ENCODE results near the gene ZNF519.

The ZNF519 gene

DNA sequence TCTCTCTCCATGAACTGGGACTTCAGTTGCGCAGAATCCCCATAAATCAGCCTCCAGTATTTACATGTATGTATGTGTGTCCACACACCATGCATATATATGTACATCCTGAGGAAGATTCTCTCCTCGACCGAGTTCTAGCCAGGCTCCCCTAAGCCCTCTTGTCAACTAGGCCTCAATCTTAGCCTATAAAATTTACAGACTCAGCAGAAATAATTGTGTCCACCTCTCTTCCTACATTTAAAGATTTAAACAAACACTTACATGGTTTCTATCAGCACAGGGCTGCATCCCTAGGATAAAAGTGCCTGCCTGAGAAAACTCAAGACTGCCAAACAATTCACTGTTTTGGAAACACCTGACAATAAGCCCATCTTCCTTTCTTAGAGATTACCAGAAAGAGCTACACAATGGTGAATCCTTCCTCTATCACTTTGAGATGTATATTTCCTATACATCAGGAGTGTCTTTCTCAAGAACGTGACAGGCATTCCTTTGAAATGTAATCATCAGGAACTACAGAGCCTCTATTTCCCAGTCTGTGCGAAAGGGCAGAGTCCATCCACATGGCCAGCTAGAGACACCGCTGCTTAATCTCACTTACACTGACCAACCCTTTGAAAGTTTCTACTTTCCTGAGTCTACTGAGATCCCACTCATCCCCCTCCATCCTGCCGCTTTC lies 39.5 kb downstream of the ZNF519 start:
- DNase-seq: no peak

DNA sequence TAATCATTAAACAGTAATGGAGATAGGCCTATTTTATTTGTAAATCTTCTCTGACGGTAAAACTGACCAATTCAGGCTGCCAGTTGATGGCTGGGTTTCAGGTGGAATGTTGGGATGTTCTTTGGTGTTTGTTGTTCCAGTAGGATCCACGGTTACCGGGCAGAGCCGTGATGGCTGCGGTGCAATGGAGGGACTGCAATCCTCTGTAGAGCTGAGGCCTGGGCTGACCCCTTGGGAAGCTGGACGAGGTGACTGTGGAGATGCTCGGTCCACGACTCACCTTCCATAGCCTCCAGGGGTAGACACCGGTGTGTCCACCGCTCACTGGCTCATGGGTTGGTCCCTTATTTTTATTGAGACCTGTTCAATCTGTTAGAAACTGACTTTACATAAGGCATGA lies 42.5 kb downstream of the ZNF519 start:
- DNase-seq: no peak

DNA sequence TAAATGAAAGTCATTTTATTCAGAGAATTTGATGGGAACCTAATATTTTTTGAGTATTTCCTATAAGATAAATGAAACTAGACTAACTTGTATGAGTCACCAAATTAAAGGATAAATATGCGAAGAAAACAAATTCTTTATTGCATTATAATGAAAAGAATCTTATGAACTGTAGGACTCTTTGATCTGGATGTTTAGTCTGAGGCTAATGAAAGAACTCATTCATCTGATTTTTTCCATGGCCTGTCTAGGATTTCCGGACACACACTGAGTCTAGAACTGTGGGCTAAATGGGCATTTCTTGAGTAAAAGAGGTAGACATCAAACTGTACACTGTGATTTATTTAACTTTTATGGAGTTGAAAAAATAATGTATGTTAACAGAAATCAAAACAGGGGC lies 43.0 kb downstream of the ZNF519 start:
- DNase-seq: no peak

DNA sequence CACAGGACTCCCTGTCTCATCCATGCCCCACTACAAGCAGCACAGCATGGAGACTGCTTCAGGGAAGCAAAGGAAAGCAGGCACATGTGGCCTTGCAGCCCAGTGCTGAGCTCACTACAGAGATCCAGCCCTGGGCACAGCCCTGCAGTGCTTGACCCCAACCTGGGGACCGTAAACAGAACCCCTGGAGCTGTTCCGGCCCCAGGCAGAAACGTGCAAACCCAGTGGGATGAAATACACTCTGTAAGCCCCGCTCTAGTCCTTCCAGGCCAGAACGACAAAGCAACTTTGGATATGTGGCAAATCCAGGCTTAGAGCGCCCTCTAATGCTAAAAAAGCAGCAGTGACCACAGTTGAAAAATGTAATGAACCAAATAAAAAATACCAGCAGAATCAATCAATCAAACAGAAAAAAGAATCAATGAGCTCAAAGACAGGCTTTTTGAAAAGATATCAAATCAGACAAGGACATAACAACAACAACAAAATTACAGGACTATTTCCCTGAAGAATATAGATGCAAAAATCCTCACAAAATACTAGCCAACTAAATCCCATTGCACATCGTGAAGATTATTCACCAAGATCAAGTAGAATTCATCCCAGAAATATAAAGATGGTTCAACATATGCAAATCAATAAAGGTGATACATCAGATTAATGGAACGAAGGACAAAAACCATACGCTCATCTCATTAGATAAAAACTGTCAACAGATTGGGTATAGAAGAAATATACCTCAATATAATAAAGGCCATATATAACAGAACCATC lies 45.6 kb downstream of the ZNF519 start:
- peak; percentile 51 for DNase-seq

DNA sequence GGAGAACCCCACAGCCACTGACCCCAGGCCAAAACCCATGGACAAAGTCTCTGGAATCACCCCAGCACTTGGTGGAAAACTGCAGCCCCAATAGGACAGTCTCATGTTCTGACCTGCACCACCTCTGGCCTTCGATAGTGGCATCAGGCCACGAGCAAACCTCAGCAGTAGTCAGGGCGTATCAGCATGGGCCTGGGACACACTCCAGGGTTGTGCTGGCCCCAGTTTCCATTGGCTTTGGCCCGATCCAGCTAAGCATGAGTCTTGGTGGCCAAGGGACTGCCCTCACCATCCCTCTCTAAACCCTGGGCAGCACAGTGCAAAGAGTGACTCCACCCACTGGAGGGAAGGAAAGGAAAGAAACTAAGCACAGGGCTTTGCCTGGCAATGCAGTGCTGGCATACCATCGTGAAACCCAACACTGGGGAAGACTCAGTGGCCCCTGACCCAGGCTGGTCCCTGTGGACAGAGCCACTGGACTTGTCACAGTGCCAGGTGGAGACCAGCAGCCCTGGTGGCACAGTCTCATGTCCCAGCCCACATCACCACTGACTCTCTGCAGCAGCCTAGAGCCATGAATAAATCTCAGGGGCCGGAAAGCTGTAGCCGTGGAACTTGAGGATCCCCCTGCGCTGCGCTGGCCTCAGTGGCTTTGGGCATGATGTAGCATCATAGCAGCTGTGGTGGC lies 46.3 kb downstream of the ZNF519 start:
- DNase-seq: peak; percentile 47

DNA sequence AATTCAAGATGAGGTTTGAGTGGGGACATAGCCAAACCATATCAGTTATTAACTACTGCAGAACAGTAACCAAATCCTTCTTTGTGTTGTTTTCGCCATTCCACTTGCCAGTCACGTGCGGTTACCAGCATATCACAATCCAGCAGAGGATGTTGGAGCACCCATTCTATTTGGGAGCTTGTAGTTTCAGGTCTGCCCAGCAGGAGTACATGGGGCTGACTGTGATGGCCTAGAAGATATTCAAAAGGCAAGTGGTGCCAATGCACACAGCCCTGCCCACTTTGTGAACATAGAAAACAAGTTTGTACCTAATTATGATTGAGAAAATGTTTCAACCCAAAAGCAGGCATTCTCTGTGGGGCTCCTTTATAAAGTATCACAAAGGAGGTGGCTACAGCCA lies 57.0 kb downstream of the ZNF519 start:
- no peak for DNase-seq

DNA sequence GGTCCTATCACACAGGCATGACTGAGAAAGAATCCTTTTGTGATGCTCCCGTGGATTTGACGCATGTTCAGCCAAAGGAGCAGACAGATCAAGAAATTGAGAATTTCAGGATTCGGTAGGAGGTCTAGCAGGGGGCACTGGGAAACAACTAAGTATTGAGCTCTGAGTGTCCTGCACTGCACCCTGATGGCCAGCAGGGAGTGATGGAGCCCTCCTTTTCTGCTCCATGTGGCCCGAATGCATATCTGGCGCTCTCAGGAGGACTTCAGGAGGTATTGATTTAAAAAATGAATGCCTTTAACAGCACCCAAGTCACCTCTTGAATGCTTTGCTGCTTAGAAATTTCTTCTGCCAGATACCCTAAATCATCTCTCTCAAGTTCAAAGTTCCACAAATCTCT lies 58.0 kb downstream of the ZNF519 start:
- no peak for DNase-seq

DNA sequence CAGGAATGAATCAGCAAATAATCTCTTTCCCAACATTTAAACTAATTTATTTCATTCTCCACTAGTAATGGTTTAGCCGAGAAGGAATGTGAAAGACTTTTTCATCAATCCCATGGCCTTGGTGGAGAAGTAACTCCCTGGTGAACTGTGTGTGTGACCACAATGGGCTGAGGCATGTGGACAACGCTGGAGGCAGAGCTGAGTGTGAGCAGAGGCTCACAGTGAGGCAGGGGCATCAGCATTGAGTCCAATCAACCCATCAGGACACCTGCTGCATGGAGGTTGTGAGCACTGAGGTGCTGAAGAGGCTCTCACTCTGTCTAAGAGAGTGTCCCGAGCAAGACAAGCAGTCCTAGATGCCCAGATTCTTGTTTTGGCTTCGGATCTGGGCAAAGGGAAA lies 78.6 kb downstream of the ZNF519 start:
- DNase-seq: no peak
